GM12874 (cell line): ENCODE data around the gene MAN2A1.

Experiments
- CTCF ChIP-seq: IDR thresholded peaks from 2 replicates; pipeline ENCODE4 v1.5.1; 2011; ENCODE audit warnings: low read depth, mild to moderate bottlenecking, control low read depth, low read length, moderate library complexity; ENCODE audit not compliant: insufficient read depth

The MAN2A1 gene

GRCh38 chr5:109900911-109901627 lies 211.3 kb downstream of the MAN2A1 start:
- TF ChIP-seq CTCF = no peak

- TF ChIP-seq CTCF = no peak
Measured at GRCh38 chr5:109901628-109901981, 211.9 kb downstream of the MAN2A1 start.

GRCh38 chr5:109903061-109903460 lies 213.3 kb downstream of the MAN2A1 start:
- no peak for TF ChIP-seq CTCF

- no peak for TF ChIP-seq CTCF
Measured at GRCh38 chr5:109905906-109906305, 216.2 kb downstream of the MAN2A1 start.

- no peak for TF ChIP-seq CTCF
Measured at GRCh38 chr5:109907189-109907588, 217.5 kb downstream of the MAN2A1 start.

- TF ChIP-seq CTCF = no peak
Measured at GRCh38 chr5:109907731-109908130, 218.0 kb downstream of the MAN2A1 start.

- no peak for TF ChIP-seq CTCF
Measured at GRCh38 chr5:109908366-109908765, 218.6 kb downstream of the MAN2A1 start.
